SK-N-SH (cell line): Measurements from ENCODE around the gene PRMT3. TPM values are rescaled to one million over a fixed set of nuclear protein-coding genes. Genes with fewer than 3 reads are reported as not detected.

Experiments used
- CTCF ChIA-PET: fragments of 300-600, 350-600 bp; formaldehyde crosslinking; extraction: SDS; loops from one replicate; lab custom pipeline; 2021; lab: Yijun Ruan, JAX
- POLR2A ChIA-PET: fragments of 350-600 bp; sonication (Branson Sonifier 250); formaldehyde crosslinking; extraction: SDS; loops from one replicate; lab custom pipeline; 2020; ENCODE audit warnings: antibody characterized with exemption, inconsistent platforms; lab: Yijun Ruan, JAX
- DNase-seq: peaks from one replicate; pipeline ENCODE4 v3.0.0; 2012
- H2AFZ ChIP-seq: fragments of 200-600 bp; sonication (generic); 2 replicates; pipeline ENCODE4 v1.8.1; 2016; ENCODE audit warnings: antibody characterized with exemption, mild to moderate bottlenecking, low read depth
- H3F3A ChIP-seq: fragments of 200-600 bp; sonication (generic); replicated peaks from 2 replicates; pipeline ENCODE3; 2016; ENCODE audit warnings: antibody characterized with exemption, mild to moderate bottlenecking; ENCODE audit not compliant: insufficient read depth
- H3K27ac ChIP-seq, 2 experiments: fragments of 200-500 bp in 1 of 2; fragments of 200-600 bp in 1 of 2; sonication (Bioruptor generic) in 1 of 2; sonication (generic), shearing (Covaris generic) in 1 of 2; 2 replicates each; pipeline versions ENCODE4 v1.5.1 to v1.6.1; 2014 to 2016; ENCODE audit warnings: low read depth in 2 of 2, inconsistent platforms in 1 of 2, low read length in 1 of 2, mild to moderate bottlenecking in 1 of 2, mixed read lengths in 1 of 2
- H3K27me3 ChIP-seq: fragments of 200-600 bp; sonication (generic), shearing (Covaris generic); 2 replicates; pipeline ENCODE4 v1.6.1; 2016; ENCODE audit warnings: mixed run types; ENCODE audit not compliant: insufficient read depth
- H3K36me3 ChIP-seq, 2 experiments: fragments of 200-500 bp in 1 of 2; fragments of 200-600 bp in 1 of 2; sonication (Bioruptor generic) in 1 of 2; sonication (generic) in 1 of 2; replicated peaks in 1 of 2; 2 replicates each; pipeline versions ENCODE3 to v1.5.1; 2014 to 2016; ENCODE audit warnings: low read length in 1 of 2, mild to moderate bottlenecking in 1 of 2; ENCODE audit not compliant: insufficient read depth in 2 of 2, control insufficient read depth in 1 of 2
- H3K4me1 ChIP-seq, 2 experiments: fragments of 200-500 bp in 1 of 2; fragments of 200-600 bp in 1 of 2; sonication (Bioruptor generic) in 1 of 2; sonication (generic), shearing (Covaris generic) in 1 of 2; 2 replicates each; pipeline versions ENCODE4 v1.5.1 to v1.6.1; 2014 to 2016; ENCODE audit warnings: low read depth in 1 of 2, low read length in 1 of 2, mixed run types in 1 of 2; ENCODE audit not compliant: insufficient read depth in 2 of 2, control insufficient read depth in 1 of 2
- H3K4me2 ChIP-seq: fragments of 200-600 bp; sonication (generic), shearing (Covaris generic); 2 replicates; pipeline ENCODE4 v1.6.1; 2017; ENCODE audit warnings: mixed run types
- H3K4me3 ChIP-seq, 2 experiments: fragments of 200-500 bp in 1 of 2; fragments of 200-600 bp in 1 of 2; sonication (Bioruptor generic) in 1 of 2; sonication (generic), shearing (Covaris generic) in 1 of 2; 2 replicates each; pipeline versions ENCODE4 v1.5.1 to v1.8.1; 2014 to 2016; ENCODE audit warnings: low read depth in 2 of 2, inconsistent platforms in 1 of 2, low read length in 1 of 2, mild to moderate bottlenecking in 1 of 2, mixed read lengths in 1 of 2, moderate library complexity in 1 of 2
- H3K79me2 ChIP-seq: fragments of 200-600 bp; sonication (generic); 2 replicates; pipeline ENCODE4 v1.8.1; 2017; ENCODE audit warnings: mild to moderate bottlenecking; ENCODE audit not compliant: insufficient read depth
- H3K9ac ChIP-seq: fragments of 200-600 bp; sonication (generic); 2 replicates; pipeline ENCODE4 v1.6.1; 2017; ENCODE audit warnings: mixed run types
- H3K9me2 ChIP-seq: fragments of 200-600 bp; sonication (generic); 2 replicates; pipeline ENCODE4 v1.6.1; 2017; ENCODE audit warnings: mixed run types
- H3K9me3 ChIP-seq: fragments of 200-600 bp; sonication (generic); 2 replicates; pipeline ENCODE4 v1.6.1; 2017; ENCODE audit warnings: mixed run types, mild to moderate bottlenecking, moderate library complexity
- H4K20me1 ChIP-seq: fragments of 200-600 bp; sonication (generic); 2 replicates; pipeline ENCODE4 v1.6.1; 2017; ENCODE audit warnings: mild to moderate bottlenecking, mixed run types; ENCODE audit not compliant: insufficient read depth
- FOXM1 ChIP-seq: IDR thresholded peaks from 2 replicates; pipeline ENCODE4 v1.4.0; 2012; ENCODE audit warnings: low read depth, mild to moderate bottlenecking
- GABPA ChIP-seq: IDR thresholded peaks from 2 replicates; pipeline ENCODE4 v1.4.0; 2012; ENCODE audit warnings: low read depth, mild to moderate bottlenecking
- GATA2 ChIP-seq: sonication (generic); formaldehyde crosslinking; IDR thresholded peaks from 2 replicates; pipeline ENCODE4 v1.5.0; 2020; ENCODE audit warnings: mild to moderate bottlenecking, missing genetic modification reagents
- MEF2A ChIP-seq: IDR thresholded peaks from 2 replicates; pipeline ENCODE4 v1.4.0; 2012; ENCODE audit warnings: low read depth, borderline replicate concordance
- NRF1 ChIP-seq: IDR thresholded peaks from 2 replicates; pipeline ENCODE4 v1.6.1; 2012; ENCODE audit warnings: low read depth, mild to moderate bottlenecking, low read length
- RCOR1 ChIP-seq: fragments of 150-350 bp; IDR thresholded peaks from 2 replicates; pipeline ENCODE4 v1.6.1; 2017; ENCODE audit warnings: antibody characterized with exemption, low read length
- TEAD4 ChIP-seq: IDR thresholded peaks from 2 replicates; pipeline ENCODE4 v1.4.0; 2012; ENCODE audit warnings: mild to moderate bottlenecking, borderline replicate concordance; ENCODE audit not compliant: insufficient read depth
- YY1 ChIP-seq: IDR thresholded peaks from 2 replicates; pipeline ENCODE4 v1.4.0; 2012; ENCODE audit warnings: low read depth, mild to moderate bottlenecking
- WGBS: methylation state at CpG from one replicate; pipeline ENCODE4 v1.1.6; 2017; ENCODE audit warnings: low lambda C conversion rate; 5-methylcytosine and 5-hydroxymethylcytosine counted together
- polyA plus RNA-seq, 3 experiments: library from polyadenylated mRNA; depleted of rRNA; stranded (reverse); fragments of >200 nt; gene quantifications; 2 replicates each; pipeline ENCODE4 v1.2.3, GENCODE V29; 2012
- TF ChIP-seq, protein P1 (sequence below): fragments of 150-350 bp; IDR thresholded peaks from 2 replicates; pipeline ENCODE4 v1.6.1; 2016; ENCODE audit warnings: mild to moderate bottlenecking, low read depth, low read length
- TF ChIP-seq, protein P2 (sequence below): IDR thresholded peaks from 2 replicates; pipeline ENCODE4 v1.4.0; 2012; ENCODE audit warnings: low read depth, borderline replicate concordance
- TF ChIP-seq, protein P3 (sequence below): IDR thresholded peaks from 2 replicates; pipeline ENCODE4 v1.6.1; 2012; ENCODE audit warnings: mild to moderate bottlenecking, low read depth, low read length, moderate library complexity

The PRMT3 gene
- polyA plus RNA-seq, 1 of the 3 experiments (the other 2 are of a cell fraction): 10.8 TPM

DNA sequence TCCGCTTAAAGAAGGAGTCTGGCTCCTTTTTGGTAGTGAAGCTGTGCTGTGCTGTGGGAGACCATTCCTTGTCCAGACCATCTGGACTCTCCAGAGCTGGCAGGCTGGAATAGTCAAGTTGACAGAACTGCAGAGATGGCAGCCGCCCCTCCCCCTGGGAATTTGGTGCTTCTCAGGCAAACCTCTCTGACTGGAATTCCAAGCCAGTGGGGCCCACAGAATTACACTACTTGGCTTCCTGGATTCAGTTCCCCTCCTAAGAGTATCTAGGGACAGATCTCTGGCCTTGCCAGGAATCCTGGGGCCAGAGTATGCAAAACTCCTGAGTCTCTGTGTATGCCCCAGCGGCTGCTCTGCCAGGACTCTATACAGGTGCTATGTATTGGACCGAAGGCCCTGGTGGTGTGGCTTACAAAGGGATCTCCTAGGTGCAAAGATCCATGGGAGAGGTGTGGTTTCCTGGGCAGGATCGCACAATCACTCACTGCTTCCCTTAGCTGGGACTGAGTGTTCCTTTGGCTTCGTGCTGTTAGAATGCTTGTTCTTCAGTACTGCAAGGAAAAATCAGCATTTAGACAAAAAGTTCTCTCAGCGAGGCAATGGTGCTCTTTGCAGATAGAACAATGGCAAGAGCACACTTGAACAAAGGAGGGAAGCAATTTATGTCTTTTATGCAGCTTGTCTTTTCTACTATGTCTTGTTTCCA, 86.8 kb downstream of the PRMT3 start:
- DNase-seq: no peak
- Histone ChIP-seq H2AFZ (no peak overlapping the region), H3K4me2 (no peak overlapping the region), H3K4me3 (no peak overlapping the region), H3K9me2 (no peaks in the 10 kb centered on the region), H3K4me1 (peaks cover 0 to 11% of the 10 kb centered on the region in 2 experiments; a peak in 1 of 4 replicates), H4K20me1 (no peaks in the 10 kb centered on the region), H3K36me3 (peaks cover 2 to 7% of the 10 kb centered on the region in 2 experiments), H3K27me3 (no peaks in the 10 kb centered on the region), H3F3A (no peaks in the 10 kb centered on the region), H3K79me2 (no peaks in the 10 kb centered on the region), H3K9me3 (no peaks in the 10 kb centered on the region), H3K27ac (no peak overlapping the region; a peak in 1 of 4 replicates), H3K9ac (no peak overlapping the region)
- POLR2A ChIA-PET: no interaction called here
- CTCF ChIA-PET: interaction anchor here (1.1 kb wide), 1 partner anchor 346 kb away, joined by 3 read pairs; no protein-coding TSS in a partner anchor
- TF ChIP-seq, protein P1, sequence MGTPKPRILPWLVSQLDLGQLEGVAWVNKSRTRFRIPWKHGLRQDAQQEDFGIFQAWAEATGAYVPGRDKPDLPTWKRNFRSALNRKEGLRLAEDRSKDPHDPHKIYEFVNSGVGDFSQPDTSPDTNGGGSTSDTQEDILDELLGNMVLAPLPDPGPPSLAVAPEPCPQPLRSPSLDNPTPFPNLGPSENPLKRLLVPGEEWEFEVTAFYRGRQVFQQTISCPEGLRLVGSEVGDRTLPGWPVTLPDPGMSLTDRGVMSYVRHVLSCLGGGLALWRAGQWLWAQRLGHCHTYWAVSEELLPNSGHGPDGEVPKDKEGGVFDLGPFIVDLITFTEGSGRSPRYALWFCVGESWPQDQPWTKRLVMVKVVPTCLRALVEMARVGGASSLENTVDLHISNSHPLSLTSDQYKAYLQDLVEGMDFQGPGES: no peak
- 93% methylated on average over 4 of the region's 7 CpGs for WGBS

DNA sequence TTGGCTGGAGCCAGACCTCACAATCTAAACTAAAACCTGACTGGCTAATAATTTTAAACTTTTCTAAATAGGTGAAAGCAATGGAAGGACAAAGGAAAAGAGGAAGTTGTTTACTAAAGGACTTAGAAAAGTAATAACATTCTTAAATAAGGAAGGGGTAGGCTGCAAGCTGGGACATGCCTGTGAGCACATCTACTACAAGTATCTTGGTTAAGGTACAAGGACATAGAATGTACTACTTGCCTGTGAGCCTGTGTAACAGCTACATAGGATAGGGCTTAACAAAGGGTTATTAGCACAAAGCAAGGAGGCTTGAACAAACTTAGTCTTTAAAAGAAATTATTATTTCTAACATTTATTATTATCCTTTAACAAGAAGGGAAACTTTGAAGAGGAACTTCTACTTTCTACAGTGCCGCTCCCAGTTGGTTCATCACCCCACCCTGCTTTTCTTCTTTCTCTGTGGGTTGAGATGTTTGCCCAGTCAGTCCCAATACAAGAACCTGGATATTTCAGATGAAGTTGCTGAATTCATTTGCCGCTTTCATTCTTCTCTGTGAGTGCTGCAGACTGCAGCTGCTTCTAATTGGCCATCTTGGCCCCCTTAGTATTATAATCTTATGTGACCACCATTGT, 87.5 kb downstream of the PRMT3 start:
- no peak overlapping the region for H2AFZ ChIP-seq
- H3F3A ChIP-seq: no peaks in the 10 kb centered on the region
- H3K27me3 ChIP-seq: no peaks in the 10 kb centered on the region
- peaks cover 0 to 11% of the 10 kb centered on the region in 2 experiments; a peak in 1 of 4 replicates for H3K4me1 ChIP-seq
- no peaks in the 10 kb centered on the region for H4K20me1 ChIP-seq
- POLR2A ChIA-PET: no interaction called here
- no peaks in the 10 kb centered on the region for H3K9me3 ChIP-seq
- no peak overlapping the region; a peak in 1 of 4 replicates for H3K27ac ChIP-seq
- CTCF ChIA-PET: no interaction called here
- TF ChIP-seq, protein P2, sequence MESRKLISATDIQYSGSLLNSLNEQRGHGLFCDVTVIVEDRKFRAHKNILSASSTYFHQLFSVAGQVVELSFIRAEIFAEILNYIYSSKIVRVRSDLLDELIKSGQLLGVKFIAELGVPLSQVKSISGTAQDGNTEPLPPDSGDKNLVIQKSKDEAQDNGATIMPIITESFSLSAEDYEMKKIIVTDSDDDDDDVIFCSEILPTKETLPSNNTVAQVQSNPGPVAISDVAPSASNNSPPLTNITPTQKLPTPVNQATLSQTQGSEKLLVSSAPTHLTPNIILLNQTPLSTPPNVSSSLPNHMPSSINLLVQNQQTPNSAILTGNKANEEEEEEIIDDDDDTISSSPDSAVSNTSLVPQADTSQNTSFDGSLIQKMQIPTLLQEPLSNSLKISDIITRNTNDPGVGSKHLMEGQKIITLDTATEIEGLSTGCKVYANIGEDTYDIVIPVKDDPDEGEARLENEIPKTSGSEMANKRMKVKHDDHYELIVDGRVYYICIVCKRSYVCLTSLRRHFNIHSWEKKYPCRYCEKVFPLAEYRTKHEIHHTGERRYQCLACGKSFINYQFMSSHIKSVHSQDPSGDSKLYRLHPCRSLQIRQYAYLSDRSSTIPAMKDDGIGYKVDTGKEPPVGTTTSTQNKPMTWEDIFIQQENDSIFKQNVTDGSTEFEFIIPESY: no peak
- TF ChIP-seq GABPA (no peak), FOXM1 (no peak), TEAD4 (no peak), RCOR1 (no peak), NRF1 (no peak), GATA2 (no peak), MEF2A (no peak), YY1 (no peak)
- TF ChIP-seq, protein P3, sequence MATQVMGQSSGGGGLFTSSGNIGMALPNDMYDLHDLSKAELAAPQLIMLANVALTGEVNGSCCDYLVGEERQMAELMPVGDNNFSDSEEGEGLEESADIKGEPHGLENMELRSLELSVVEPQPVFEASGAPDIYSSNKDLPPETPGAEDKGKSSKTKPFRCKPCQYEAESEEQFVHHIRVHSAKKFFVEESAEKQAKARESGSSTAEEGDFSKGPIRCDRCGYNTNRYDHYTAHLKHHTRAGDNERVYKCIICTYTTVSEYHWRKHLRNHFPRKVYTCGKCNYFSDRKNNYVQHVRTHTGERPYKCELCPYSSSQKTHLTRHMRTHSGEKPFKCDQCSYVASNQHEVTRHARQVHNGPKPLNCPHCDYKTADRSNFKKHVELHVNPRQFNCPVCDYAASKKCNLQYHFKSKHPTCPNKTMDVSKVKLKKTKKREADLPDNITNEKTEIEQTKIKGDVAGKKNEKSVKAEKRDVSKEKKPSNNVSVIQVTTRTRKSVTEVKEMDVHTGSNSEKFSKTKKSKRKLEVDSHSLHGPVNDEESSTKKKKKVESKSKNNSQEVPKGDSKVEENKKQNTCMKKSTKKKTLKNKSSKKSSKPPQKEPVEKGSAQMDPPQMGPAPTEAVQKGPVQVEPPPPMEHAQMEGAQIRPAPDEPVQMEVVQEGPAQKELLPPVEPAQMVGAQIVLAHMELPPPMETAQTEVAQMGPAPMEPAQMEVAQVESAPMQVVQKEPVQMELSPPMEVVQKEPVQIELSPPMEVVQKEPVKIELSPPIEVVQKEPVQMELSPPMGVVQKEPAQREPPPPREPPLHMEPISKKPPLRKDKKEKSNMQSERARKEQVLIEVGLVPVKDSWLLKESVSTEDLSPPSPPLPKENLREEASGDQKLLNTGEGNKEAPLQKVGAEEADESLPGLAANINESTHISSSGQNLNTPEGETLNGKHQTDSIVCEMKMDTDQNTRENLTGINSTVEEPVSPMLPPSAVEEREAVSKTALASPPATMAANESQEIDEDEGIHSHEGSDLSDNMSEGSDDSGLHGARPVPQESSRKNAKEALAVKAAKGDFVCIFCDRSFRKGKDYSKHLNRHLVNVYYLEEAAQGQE: no peak
- H3K36me3 ChIP-seq: peaks cover 2 to 3% of the 10 kb centered on the region in 2 experiments
- H3K9ac ChIP-seq: no peak overlapping the region
- H3K9me2 ChIP-seq: no peaks in the 10 kb centered on the region
- H3K4me2 ChIP-seq: no peak overlapping the region
- H3K79me2 ChIP-seq: no peaks in the 10 kb centered on the region
- 100% methylated on average over 2 of the region's 2 CpGs for WGBS
- H3K4me3 ChIP-seq: no peak overlapping the region
- DNase-seq: no peak
